Peyer's patch (tissue), 4 donors: ENCODE data around the gene IMMP1L.

Source experiments
- POLR2A ChIP-seq, 2 donors: fragments of 450-650 bp; IDR thresholded peaks; one replicate each; pipeline ENCODE4 v1.5.1; 2017; ENCODE audit warnings: antibody characterized with exemption in 2 of 2, mild to moderate bottlenecking in 2 of 2, moderate library complexity in 2 of 2
- TF ChIP-seq, protein P1 (sequence below), 6 experiments: fragments of 450-650 bp in 4 of 6; fragments of 200-600 bp in 2 of 6; sonication (generic) in 1 of 6; IDR thresholded peaks; one replicate each; pipeline ENCODE4 v1.5.1; 2017 to 2019; ENCODE audit warnings: antibody characterized with exemption in 6 of 6, mild to moderate bottlenecking in 3 of 6, moderate library complexity in 1 of 6

GRCh38 chr11:31412946-31413345, 96.5 kb downstream of the IMMP1L start:
- TF ChIP-seq, protein P1, sequence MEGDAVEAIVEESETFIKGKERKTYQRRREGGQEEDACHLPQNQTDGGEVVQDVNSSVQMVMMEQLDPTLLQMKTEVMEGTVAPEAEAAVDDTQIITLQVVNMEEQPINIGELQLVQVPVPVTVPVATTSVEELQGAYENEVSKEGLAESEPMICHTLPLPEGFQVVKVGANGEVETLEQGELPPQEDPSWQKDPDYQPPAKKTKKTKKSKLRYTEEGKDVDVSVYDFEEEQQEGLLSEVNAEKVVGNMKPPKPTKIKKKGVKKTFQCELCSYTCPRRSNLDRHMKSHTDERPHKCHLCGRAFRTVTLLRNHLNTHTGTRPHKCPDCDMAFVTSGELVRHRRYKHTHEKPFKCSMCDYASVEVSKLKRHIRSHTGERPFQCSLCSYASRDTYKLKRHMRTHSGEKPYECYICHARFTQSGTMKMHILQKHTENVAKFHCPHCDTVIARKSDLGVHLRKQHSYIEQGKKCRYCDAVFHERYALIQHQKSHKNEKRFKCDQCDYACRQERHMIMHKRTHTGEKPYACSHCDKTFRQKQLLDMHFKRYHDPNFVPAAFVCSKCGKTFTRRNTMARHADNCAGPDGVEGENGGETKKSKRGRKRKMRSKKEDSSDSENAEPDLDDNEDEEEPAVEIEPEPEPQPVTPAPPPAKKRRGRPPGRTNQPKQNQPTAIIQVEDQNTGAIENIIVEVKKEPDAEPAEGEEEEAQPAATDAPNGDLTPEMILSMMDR (IDR thresholded peaks at IDR 0.05) = no peak
- TF ChIP-seq POLR2A (IDR thresholded peaks at IDR 0.05) = no peak
